Esophagus squamous epithelium (tissue), 5 donors: ENCODE results near the gene AUTS2. TPM values are rescaled to one million over a fixed set of nuclear protein-coding genes. Genes with fewer than 3 reads are reported as not detected.
A peak's percentile ranks its signal among the peaks of the same experiment; 100 is the strongest.

Experiments
- DNase-seq: peaks from one replicate; lab custom pipeline; 2025; lab: John Stamatoyannopoulos, UW
- H3K27ac ChIP-seq, 4 donors: fragments of 200-600 bp; sonication (generic); one replicate each; pipeline ENCODE4 v1.5.1; 2016 to 2019; ENCODE audit warnings: mild to moderate bottlenecking in 1 of 4
- H3K27me3 ChIP-seq, 4 donors: fragments of 200-600 bp; sonication (generic); 1 replicate in 3 of 4; 2 replicates in 1 of 4; pipeline versions ENCODE4 v1.5.1 to v1.6.0; 2017 to 2021; ENCODE audit warnings: antibody characterized with exemption in 1 of 4
- H3K36me3 ChIP-seq, 3 donors: fragments of 200-600 bp; sonication (generic); one replicate each; pipeline ENCODE4 v1.5.1; 2016 to 2019
- H3K4me1 ChIP-seq, 3 donors: fragments of 200-600 bp; sonication (generic); one replicate each; pipeline ENCODE4 v1.5.1; 2017 to 2019
- H3K4me3 ChIP-seq, 4 donors: fragments of 200-600 bp; sonication (generic); 1 replicate in 3 of 4; 2 replicates in 1 of 4; pipeline ENCODE4 v1.5.1; 2016 to 2019; ENCODE audit warnings: mild to moderate bottlenecking in 2 of 4, moderate library complexity in 1 of 4
- H3K9me3 ChIP-seq, 3 donors: fragments of 200-600 bp; sonication (generic); one replicate each; pipeline ENCODE4 v1.5.1; 2016 to 2019
- POLR2A ChIP-seq, 4 donors: fragments of 450-650 bp; IDR thresholded peaks; one replicate each; pipeline ENCODE4 v1.6.1; 2017; ENCODE audit warnings: antibody characterized with exemption in 4 of 4, mild to moderate bottlenecking in 4 of 4, moderate library complexity in 3 of 4
- WGBS, 2 donors: methylation state at CpG; one replicate each; pipeline ENCODE4 v1.1.5; 2018; 5-methylcytosine and 5-hydroxymethylcytosine counted together
- intact Hi-C: fragments of 100-400 bp; cut with DNase I; formaldehyde crosslinking; loops from one replicate; pipeline ENCODE4 v1.15.0; 2022
- total RNA-seq, 4 donors: library from RNA; depleted of rRNA; stranded (reverse); fragments of >200 nt; gene quantifications; one replicate each; pipeline ENCODE4 v1.1.0, GENCODE V29; 2016
- TF ChIP-seq, protein P1 (sequence below), 6 experiments: fragments of 450-650 bp in 4 of 6; fragments of 200-600 bp in 2 of 6; sonication (generic) in 2 of 6; IDR thresholded peaks; one replicate each; pipeline ENCODE4 v1.5.1; 2016 to 2019; ENCODE audit warnings: antibody characterized with exemption in 6 of 6, mild to moderate bottlenecking in 4 of 6, moderate library complexity in 4 of 6
- donor health status: DM: yes; HTN: yes; CAD: no.

The AUTS2 gene
- total RNA-seq, 4 donors from 2014 or later = 9.5 to 36.2 (median 23.0) TPM

- Histone ChIP-seq H3K4me3 (no peak overlapping the region), H3K4me1 (peaks cover 0 to 17% (median 0%) of the 10 kb centered on the region in 3 donors), H3K36me3 (no peaks in the 10 kb centered on the region), H3K27ac (no peak overlapping the region), H3K27me3 (no peaks in the 10 kb centered on the region), H3K9me3 (no peaks in the 10 kb centered on the region)
- no peak for TF ChIP-seq POLR2A (IDR thresholded peaks at IDR 0.05)
- TF ChIP-seq, protein P1, sequence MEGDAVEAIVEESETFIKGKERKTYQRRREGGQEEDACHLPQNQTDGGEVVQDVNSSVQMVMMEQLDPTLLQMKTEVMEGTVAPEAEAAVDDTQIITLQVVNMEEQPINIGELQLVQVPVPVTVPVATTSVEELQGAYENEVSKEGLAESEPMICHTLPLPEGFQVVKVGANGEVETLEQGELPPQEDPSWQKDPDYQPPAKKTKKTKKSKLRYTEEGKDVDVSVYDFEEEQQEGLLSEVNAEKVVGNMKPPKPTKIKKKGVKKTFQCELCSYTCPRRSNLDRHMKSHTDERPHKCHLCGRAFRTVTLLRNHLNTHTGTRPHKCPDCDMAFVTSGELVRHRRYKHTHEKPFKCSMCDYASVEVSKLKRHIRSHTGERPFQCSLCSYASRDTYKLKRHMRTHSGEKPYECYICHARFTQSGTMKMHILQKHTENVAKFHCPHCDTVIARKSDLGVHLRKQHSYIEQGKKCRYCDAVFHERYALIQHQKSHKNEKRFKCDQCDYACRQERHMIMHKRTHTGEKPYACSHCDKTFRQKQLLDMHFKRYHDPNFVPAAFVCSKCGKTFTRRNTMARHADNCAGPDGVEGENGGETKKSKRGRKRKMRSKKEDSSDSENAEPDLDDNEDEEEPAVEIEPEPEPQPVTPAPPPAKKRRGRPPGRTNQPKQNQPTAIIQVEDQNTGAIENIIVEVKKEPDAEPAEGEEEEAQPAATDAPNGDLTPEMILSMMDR (IDR thresholded peaks at IDR 0.05) = no peak
- DNase-seq = no peak
- intact Hi-C loops = no loop called here
- WGBS, 2 donors = 65 to 82% methylated on average over 4 of the region's 4 CpGs
Observed at GRCh38 chr7:70387217-70387616, 788.9 kb downstream of the AUTS2 start.

- 79 to 85% methylated on average over 4 of the region's 4 CpGs for WGBS, 2 donors
- H3K36me3 ChIP-seq = no peaks in the 10 kb centered on the region
- TF ChIP-seq POLR2A (IDR thresholded peaks at IDR 0.05) = no peak
- TF ChIP-seq, protein P1 (IDR thresholded peaks at IDR 0.05) = no peak
- peaks cover 0 to 4% (median 0%) of the 10 kb centered on the region in 3 donors for H3K4me1 ChIP-seq
- no peaks in the 10 kb centered on the region for H3K27me3 ChIP-seq
- H3K27ac ChIP-seq = no peak overlapping the region
- no peaks in the 10 kb centered on the region for H3K9me3 ChIP-seq
- intact Hi-C loops = no loop called here
- no peak overlapping the region for H3K4me3 ChIP-seq
- DNase-seq = no peak
Observed at GRCh38 chr7:70389531-70390151, 791.4 kb downstream of the AUTS2 start.

GRCh38 chr7:70390251-70390650 is 792.0 kb downstream of the AUTS2 start:
- Histone ChIP-seq H3K27me3 (no peaks in the 10 kb centered on the region), H3K36me3 (no peaks in the 10 kb centered on the region), H3K9me3 (no peaks in the 10 kb centered on the region), H3K27ac (no peak overlapping the region), H3K4me1 (peaks cover 0 to 4% (median 0%) of the 10 kb centered on the region in 3 donors), H3K4me3 (no peak overlapping the region)
- TF ChIP-seq POLR2A (IDR thresholded peaks at IDR 0.05) = no peak
- TF ChIP-seq, protein P1 (IDR thresholded peaks at IDR 0.05) = no peak
- intact Hi-C loops = no loop called here
- DNase-seq = no peak
- 83 to 91% methylated on average over 1 of the region's 1 CpG for WGBS, 2 donors

- no peaks in the 10 kb centered on the region for H3K36me3 ChIP-seq
- no peaks in the 10 kb centered on the region for H3K9me3 ChIP-seq
- DNase-seq = no peak
- H3K27me3 ChIP-seq = no peaks in the 10 kb centered on the region
- TF ChIP-seq, protein P1 (IDR thresholded peaks at IDR 0.05) = no peak
- no peak for TF ChIP-seq POLR2A (IDR thresholded peaks at IDR 0.05)
- peak overlapping the region in 3 of 4 donors; percentile 38 to 64 (median 49) for H3K27ac ChIP-seq
- H3K4me3 ChIP-seq = no peak overlapping the region
- 70 to 77% methylated on average over 5 of the region's 5 CpGs for WGBS, 2 donors
- intact Hi-C loops = no loop called here
- H3K4me1 ChIP-seq = peaks cover 0 to 4% (median 0%) of the 10 kb centered on the region in 3 donors
Observed at GRCh38 chr7:70392256-70392876, 794.1 kb downstream of the AUTS2 start.

DNA sequence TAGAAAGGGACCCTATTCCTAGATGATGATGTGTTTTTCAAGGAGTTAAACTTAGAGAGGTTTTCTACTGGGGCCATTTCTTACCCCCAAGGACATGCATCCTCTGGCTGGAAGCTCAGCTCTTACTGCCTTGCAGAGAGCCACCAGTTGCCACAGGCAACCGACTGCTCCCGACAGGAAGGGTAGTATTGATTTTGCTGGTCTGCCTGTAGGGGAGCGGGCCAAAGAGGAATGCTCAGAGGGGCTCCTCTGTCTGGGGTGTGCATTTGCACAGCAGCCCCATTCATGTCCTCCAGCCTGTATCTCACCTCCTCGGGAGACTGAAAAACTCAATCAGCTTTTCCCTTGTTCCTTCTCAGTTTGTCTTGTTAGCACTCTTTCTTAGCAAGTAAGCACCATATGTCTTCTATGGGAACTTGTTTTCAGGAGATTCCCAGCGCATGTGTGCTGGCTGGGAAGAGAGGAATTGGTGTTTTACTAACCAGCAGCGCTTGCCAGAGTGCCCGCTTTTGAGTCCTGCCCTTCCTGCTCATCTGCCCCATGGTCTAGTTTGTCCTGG is 794.7 kb downstream of the AUTS2 start:
- peak overlapping the region in 2 of 4 donors; percentile 42 to 44 for H3K27ac ChIP-seq
- intact Hi-C loops = no loop called here
- WGBS, 2 donors = 89 to 92% methylated on average over 6 to 7 of the region's 7 CpGs

More for the DNA sequence above, 794.7 kb downstream of the AUTS2 start:
- DNase-seq = no peak
- Histone ChIP-seq H3K36me3 (no peaks in the 10 kb centered on the region), H3K9me3 (no peaks in the 10 kb centered on the region), H3K4me1 (peaks cover 0 to 4% (median 0%) of the 10 kb centered on the region in 3 donors), H3K4me3 (no peak overlapping the region), H3K27me3 (no peaks in the 10 kb centered on the region)
- TF ChIP-seq POLR2A (IDR thresholded peaks at IDR 0.05) = no peak
- TF ChIP-seq, protein P1 (IDR thresholded peaks at IDR 0.05) = no peak
